ENCODE results near the gene SCFD2. TPM values are rescaled to one million over a fixed set of nuclear protein-coding genes. Genes with fewer than 3 reads are reported as not detected.

The SCFD2 gene
- total RNA-seq, 1 experiment from 2014 or later: 7.4 TPM

GRCh38 chr4:53049528-53049927 is 316.3 kb downstream of the SCFD2 start:
- Histone ChIP-seq H3K9me3 (ENCODE audit: control insufficient read depth, insufficient read depth, low read depth, low read length) (no peaks in the 10 kb centered on the region), H3K4me3 (ENCODE audit: low read depth in 2 of 2, low read length in 2 of 2) (no peak overlapping the region), H3K27me3 (ENCODE audit: control insufficient read depth, insufficient read depth, low read length) (no peaks in the 10 kb centered on the region), H3K27ac (ENCODE audit: low read length) (no peak overlapping the region), H3K4me1 (ENCODE audit: control insufficient read depth, insufficient read depth, low read length) (no peaks in the 10 kb centered on the region), H3K36me3 (ENCODE audit: control insufficient read depth, insufficient read depth, low read length) (no peaks in the 10 kb centered on the region)
- no peak for TF ChIP-seq REST (IDR thresholded peaks at IDR 0.05; ENCODE audit: insufficient read depth in 1 of 2, low read depth in 2 of 2, low read length in 1 of 2)
- TF ChIP-seq SIN3A (IDR thresholded peaks at IDR 0.05; ENCODE audit: borderline replicate concordance, insufficient read depth, low read depth, low read length): no peak
- TF ChIP-seq POLR2AphosphoS5 (IDR thresholded peaks at IDR 0.05; ENCODE audit: low read depth, low read length): no peak
- TF ChIP-seq, protein P1, sequence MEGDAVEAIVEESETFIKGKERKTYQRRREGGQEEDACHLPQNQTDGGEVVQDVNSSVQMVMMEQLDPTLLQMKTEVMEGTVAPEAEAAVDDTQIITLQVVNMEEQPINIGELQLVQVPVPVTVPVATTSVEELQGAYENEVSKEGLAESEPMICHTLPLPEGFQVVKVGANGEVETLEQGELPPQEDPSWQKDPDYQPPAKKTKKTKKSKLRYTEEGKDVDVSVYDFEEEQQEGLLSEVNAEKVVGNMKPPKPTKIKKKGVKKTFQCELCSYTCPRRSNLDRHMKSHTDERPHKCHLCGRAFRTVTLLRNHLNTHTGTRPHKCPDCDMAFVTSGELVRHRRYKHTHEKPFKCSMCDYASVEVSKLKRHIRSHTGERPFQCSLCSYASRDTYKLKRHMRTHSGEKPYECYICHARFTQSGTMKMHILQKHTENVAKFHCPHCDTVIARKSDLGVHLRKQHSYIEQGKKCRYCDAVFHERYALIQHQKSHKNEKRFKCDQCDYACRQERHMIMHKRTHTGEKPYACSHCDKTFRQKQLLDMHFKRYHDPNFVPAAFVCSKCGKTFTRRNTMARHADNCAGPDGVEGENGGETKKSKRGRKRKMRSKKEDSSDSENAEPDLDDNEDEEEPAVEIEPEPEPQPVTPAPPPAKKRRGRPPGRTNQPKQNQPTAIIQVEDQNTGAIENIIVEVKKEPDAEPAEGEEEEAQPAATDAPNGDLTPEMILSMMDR (IDR thresholded peaks at IDR 0.05): no peak
- no peak for TF ChIP-seq TCF7L2 (IDR thresholded peaks at IDR 0.05; ENCODE audit: low read depth, low read length)
- intact Hi-C loops (cut with micrococcal nuclease; ENCODE audit: unreplicated experiment) (no loop called here), in situ Hi-C loops (cut with HindIII; ENCODE audit: low pct_unique_long_range_greater_than_20kb, low sequenced_read_pairs) (no loop called here)
- POLR2A ChIA-PET: no interaction called here
- no peak for ATAC-seq
- no peak for DNase-seq (ENCODE audit: low read depth, low spot score)
- CTCF ChIA-PET: no interaction called here
- no TSS peak for BruUV-seq (replicated peaks)

GRCh38 chr4:53044651-53044960 is 321.3 kb downstream of the SCFD2 start:
- TF ChIP-seq, protein P1 (IDR thresholded peaks at IDR 0.05): no peak
- TF ChIP-seq REST (IDR thresholded peaks at IDR 0.05; ENCODE audit: insufficient read depth in 1 of 2, low read depth in 2 of 2, low read length in 1 of 2): no peak
- TF ChIP-seq POLR2AphosphoS5 (IDR thresholded peaks at IDR 0.05; ENCODE audit: low read depth, low read length): no peak
- no peak for TF ChIP-seq SIN3A (IDR thresholded peaks at IDR 0.05; ENCODE audit: borderline replicate concordance, insufficient read depth, low read depth, low read length)
- TF ChIP-seq TCF7L2 (IDR thresholded peaks at IDR 0.05; ENCODE audit: low read depth, low read length): no peak
- no peaks in the 10 kb centered on the region for H3K27me3 ChIP-seq (ENCODE audit: control insufficient read depth, insufficient read depth, low read length)
- H3K4me3 ChIP-seq (ENCODE audit: low read depth in 2 of 2, low read length in 2 of 2): no peak overlapping the region
- no peaks in the 10 kb centered on the region for H3K4me1 ChIP-seq (ENCODE audit: control insufficient read depth, insufficient read depth, low read length)
- intact Hi-C loops (cut with micrococcal nuclease; ENCODE audit: unreplicated experiment): no loop called here
- H3K36me3 ChIP-seq (ENCODE audit: control insufficient read depth, insufficient read depth, low read length): no peaks in the 10 kb centered on the region
- in situ Hi-C loops (cut with HindIII; ENCODE audit: low pct_unique_long_range_greater_than_20kb, low sequenced_read_pairs): no loop called here
- no peak overlapping the region for H3K27ac ChIP-seq (ENCODE audit: low read length)
- no peaks in the 10 kb centered on the region for H3K9me3 ChIP-seq (ENCODE audit: control insufficient read depth, insufficient read depth, low read depth, low read length)
- POLR2A ChIA-PET: no interaction called here
- ATAC-seq (no peak), DNase-seq (ENCODE audit: low read depth, low spot score) (no peak)
- CTCF ChIA-PET: no interaction called here
- no TSS peak for BruUV-seq (replicated peaks)
